Suppressor macrophage treated with lipopolysaccharide for 1 hour (primary cell): ENCODE data around the gene TMOD3.

Source experiments
- DNase-seq, 3 donors: peaks; one replicate each; pipeline ENCODE4 v3.0.0-alpha.2; 2020 to 2022

Gene TMOD3

DNA sequence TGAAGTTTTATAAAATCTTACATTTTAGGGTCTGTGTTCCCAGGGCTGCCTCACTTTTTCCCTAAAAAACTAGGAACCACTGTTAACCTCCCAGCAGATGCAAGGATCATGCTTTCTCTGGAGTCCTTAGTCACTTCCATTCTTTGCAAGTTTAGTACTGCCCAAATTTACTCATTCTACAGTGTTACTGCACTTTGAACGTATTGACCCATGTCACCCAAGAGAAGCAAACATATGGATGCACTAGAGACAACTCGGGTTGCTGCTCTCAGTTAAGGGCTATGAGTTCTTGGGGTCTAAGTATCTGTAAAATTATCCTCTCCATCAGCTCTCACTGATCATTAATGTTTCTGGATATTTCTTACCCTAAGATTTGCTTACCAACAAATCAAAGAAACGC lies 83.1 kb downstream of the TMOD3 start:
- no peak for DNase-seq

DNA sequence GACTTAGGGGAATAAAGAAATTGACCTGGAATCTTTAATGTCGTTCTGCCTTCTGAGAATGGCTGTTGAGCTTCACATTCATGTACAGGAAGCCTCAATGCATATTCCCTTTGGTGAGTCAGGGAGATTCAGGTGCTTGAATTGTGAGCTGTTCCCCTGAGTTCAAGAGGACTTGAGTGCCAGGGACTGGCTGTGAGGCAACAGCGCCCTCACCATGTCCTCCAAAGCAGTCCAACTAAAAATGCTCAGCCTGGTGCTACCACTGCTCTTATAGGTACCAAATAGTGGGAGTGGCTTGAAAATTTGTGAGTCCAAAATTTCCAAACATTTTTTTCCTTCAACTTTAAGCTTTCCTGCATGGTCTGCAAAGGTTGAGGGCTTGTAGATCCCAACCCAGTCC lies 88.0 kb downstream of the TMOD3 start:
- no peak for DNase-seq

DNA sequence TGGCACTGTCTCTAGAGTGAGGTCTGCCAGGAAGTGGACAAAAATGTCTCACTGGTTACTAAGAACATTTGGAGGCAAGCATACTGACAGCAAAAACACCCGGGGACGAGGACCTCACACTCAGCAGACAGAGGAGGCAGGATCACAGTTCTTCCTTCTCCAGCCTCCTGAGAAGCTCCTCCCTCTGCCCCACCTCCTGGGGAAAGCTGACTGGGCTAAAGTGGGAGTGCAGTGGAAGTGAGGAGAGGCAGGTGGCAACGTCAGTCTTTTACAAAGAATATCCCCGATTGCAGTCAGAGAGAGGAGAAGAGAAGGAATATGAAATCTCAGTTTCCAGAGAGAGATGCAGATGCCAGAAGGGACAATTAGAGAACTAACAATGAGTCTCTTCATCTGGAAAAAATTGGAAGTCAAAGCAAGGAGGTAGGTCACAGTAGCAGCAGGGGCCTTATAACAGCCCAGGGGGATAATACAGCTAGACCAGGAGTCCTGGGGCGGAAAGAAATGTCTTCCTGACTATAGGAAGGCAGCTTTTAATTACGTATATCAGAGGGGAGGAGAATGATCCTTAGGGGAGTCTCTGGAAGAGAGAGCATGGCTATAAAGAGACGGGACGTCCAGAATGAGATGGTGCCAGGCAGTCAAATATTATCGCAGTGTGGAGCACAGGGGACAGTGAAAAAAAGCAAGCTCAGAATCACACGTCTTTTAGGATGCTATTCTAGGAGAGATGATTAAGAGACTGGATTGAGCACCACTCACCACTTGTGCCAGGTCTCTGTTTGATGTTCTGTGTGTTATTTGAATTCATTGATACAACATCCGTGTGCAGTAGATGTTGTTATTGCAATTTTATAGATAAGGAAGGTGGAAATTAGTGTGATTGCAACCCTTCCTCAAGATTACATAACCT lies 95.0 kb downstream of the TMOD3 start:
- no peak for DNase-seq

DNA sequence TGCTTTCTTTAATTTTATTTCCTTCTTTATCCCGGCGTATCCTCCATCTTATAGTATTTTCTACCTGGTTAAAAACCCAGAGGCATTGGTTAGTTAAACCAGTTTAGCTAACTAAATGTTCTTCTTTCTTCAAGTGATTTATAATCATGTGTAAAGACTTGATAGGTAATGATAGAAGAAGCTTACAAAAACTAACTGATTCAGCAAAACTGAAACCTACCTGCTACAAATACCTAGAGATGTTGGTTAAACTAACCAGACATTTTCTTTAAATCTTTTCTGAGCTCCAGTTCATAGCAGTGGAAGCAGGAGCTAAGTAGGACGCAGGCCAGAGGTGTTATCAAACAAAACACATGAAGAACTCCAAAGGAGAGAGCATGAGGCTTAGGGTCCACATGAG lies 97.4 kb downstream of the TMOD3 start:
- no peak for DNase-seq

DNA sequence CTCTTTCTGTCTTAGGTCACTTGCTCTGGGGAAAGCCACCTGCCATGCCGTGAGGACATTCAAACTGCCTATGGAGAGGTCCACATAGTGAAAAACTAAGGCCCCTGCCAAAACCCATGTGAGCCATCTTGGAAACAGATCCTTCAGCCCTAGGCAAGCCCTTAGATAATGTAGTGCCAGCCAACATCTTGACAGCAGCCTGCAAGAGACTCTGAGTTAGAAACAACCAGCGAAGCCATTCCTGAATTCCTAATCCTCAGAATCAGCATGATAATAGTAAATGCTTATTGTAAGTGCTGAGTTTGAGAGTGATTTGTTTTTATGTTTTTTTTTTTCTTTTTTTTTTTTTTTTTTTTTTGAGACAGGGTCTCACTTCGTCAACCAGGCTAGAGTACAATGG lies 101.6 kb downstream of the TMOD3 start:
- no peak for DNase-seq

DNA sequence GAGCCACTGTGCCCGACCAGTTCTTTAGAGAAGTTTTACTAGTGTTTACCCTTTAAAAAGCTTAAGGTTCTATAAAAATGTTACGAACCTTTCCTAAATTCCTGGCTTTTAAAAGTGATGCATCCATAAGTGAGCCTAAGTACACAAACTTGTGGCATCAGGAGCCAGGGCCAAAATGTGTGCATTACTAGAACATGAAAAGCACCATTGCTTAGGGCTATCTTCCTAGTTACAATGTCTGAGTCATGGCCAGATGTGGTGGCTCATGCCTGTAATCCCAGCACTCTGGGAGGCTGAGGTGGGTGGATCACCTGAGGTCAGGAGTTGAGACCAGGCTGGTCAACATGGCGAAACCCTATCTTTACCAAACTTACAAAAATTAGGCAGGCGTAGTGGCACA lies 102.2 kb downstream of the TMOD3 start:
- no peak for DNase-seq

DNA sequence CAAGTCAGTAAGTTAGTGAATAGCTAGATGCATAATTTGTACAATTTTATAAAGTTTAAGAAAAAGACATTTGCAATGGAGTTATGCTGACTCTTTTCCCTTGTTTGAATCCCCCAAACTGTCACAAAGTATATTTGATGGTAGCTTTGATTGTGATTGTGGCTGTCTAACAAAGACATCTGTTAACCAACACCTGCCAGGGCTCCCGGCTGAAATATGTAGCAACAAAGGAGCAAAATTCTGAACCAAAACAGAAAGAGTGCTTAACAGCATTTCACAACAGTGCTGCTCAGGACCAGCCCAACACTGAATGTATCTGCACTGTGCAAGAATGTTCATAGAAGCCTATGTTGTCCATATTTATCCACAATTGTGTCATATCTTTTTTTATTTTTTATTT lies 102.7 kb downstream of the TMOD3 start:
- no peak for DNase-seq

DNA sequence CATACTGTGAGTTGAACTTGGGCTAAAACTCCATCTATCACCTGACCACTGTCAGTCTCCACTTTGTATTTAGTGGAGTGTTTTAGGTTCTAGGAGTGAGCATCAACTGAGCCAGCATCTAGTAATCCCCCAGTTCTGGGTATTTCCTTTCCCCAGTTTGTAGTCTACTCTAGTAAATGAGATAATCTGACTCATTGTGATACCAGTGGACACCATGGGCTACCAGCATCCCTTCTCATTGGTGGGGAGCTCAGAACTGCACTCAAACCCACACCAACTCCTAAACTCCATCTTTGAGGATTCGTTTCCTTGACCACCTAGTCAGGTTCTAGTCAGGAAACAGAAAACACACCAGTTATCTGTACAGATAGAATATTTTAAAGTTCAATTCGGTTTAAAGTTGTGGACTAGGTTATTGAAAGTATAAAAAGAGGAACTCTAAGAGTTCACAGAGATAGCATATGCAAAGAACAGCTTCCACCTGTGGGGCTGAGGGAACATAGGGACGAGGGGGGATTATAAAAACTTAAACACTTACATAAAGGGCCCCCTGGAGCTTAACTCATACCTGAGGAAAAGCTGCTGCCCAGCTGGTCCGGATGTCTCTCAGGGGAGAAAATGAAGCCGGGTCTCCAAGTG lies 106.1 kb downstream of the TMOD3 start:
- DNase-seq = no peak

DNA sequence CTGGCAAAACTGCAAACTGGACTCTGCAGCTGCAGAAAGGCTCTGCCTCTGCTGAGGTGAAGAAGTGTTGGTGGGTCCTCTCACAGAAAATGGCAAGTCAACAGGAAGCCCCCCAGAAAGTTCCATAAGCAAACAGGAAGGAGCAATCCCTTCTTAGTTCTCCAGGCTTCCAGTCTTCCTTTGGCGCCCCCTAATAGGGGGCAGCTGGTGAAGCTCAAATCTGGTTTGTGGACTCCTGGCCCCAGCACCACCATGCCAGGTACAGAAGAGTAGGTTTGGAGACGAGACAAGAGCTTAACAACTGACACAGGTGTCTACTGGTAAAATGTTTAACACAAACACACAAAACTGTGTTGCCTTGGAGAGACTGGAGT lies 106.6 kb downstream of the TMOD3 start:
- DNase-seq = no peak

DNA sequence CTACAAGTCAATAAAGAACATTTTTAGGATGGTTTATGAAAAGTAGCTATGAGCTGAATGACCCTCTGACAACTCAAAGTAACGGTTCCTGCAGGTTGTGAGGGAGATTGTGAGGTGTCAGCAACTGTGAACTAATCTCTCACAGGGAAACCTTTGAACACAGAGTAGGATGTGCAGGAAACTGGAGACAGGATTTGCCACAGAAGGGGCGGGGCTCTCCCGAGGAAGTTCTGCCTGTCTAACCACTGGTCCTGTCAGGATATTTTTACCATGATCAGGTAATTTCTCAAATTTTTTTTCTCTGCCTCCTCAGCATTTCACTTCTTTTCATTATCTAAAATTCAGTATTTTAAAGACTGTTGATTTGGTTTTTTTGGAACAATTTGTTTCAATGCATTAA lies 108.8 kb downstream of the TMOD3 start:
- DNase-seq = no peak

DNA sequence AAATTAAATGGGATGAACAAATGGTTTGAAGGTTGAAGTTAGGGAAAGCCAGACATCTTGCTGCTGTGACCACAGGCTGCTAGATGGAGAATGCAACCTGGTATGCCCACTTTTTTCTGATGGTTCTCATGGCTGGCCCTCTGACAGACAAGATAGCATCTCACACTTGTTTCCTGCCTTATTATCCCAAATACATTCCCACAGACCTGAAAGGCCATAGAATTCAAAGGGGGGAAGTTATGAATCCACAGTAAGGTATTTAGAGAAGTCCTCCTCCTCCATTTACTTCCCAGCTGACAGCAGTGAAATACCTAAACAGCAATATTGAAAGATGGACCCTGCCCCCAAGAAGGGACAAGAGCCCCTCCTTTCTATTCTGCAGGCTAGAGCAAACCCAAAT lies 109.8 kb downstream of the TMOD3 start:
- no peak for DNase-seq

DNA sequence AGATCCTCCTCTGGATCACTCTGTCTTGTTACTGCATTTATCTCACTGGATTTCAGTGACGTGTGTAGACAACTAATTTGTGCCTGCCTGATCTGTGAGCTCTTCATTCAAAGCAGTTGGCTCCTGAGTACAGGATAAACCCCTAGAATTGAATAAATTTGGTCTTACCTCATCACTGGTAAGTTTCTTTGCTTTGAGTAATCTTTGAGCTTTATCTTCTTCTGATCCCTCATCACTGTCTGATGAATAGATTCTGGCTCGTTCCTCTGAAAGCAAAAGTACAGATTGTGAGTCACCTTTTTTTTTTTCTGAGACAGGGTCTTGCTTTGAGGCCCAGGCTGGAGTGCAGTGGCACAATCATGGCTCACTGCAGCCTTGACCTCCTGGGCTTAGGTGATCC lies 117.7 kb downstream of the TMOD3 start:
- no peak for DNase-seq

DNA sequence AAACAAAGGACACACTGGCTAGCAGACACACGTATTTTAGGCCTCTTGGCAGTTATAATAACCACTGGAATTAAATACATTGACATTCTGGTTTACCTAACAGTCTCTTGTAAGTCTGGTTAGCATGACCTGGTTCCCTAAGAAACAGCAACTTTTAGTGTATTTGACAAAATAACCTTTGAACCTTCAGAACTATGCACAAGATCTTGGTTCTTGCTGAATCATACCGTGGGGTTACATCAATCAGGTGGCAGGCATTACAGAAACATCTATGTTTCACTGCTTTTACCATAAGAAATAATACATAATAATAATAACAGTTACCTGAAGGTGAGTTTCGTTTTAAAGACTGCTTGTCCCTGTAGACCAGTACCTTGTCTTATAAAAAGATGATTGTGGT lies 123.4 kb downstream of the TMOD3 start:
- DNase-seq = no peak

DNA sequence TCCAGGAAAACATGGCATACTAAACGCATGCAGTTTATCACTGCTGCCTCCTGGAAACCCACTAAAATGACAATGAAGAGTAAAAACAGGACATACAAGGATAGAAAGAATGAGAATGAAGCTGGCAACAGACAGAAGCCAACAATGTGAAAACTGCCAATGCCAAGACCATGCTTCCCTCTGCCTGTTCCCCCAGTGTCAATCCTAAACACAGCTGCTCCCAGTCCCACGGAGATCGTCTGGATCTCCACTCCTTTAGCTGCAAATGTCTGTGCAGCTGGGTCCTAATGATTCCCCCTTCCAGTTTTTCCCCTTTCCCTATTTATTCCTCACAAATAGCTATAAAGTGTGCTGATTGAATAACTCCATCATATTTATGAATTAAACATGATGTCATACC lies 126.1 kb downstream of the TMOD3 start:
- DNase-seq = no peak
